ENCODE measurements around the gene METTL13.

METTL13 gene, protein sequence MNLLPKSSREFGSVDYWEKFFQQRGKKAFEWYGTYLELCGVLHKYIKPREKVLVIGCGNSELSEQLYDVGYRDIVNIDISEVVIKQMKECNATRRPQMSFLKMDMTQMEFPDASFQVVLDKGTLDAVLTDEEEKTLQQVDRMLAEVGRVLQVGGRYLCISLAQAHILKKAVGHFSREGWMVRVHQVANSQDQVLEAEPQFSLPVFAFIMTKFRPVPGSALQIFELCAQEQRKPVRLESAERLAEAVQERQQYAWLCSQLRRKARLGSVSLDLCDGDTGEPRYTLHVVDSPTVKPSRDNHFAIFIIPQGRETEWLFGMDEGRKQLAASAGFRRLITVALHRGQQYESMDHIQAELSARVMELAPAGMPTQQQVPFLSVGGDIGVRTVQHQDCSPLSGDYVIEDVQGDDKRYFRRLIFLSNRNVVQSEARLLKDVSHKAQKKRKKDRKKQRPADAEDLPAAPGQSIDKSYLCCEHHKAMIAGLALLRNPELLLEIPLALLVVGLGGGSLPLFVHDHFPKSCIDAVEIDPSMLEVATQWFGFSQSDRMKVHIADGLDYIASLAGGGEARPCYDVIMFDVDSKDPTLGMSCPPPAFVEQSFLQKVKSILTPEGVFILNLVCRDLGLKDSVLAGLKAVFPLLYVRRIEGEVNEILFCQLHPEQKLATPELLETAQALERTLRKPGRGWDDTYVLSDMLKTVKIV

DNA sequence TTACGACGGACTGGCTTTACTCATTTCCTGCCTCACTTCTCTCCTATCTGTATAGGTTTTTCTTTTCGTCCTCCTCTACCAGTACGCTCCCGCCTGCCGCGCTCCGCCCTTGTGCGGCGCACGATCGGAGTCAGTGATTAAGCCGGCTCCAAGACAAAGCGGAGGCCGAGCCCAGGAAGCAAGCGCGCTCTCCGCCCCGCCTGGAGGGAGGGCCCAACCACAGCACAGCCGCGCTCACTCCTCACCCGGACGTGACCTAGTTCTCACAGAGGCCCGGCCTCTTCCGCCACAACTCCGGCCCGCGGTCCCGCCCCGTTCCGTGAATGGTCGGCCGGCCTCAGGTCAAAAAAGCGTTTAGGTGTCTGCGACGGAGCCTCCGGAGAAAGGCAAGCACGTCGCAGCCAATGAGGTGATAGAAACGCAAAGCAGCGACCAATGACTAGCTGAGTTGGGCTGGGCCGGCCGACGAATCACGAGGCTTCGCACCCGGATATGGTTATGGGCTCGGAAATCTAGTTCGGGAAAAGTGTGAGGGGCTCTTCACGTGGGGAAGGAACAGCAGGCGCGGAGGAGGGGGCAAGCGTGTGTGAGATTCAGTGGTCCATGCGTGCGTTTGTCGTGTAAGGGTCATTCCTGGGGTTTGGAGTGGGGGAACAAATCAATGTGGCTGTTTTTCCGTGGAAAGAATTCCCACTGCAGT is at the start of gene METTL13:
Gene METTL13 (plus strand): TSS at position 485 of the 700 bp plus-strand sequence. CDS start 308 bp downstream, outside the sequence.
- DNase-seq (ENCODE audit: low read depth in 2 of 2): peak; percentile 95 to 96

DNA sequence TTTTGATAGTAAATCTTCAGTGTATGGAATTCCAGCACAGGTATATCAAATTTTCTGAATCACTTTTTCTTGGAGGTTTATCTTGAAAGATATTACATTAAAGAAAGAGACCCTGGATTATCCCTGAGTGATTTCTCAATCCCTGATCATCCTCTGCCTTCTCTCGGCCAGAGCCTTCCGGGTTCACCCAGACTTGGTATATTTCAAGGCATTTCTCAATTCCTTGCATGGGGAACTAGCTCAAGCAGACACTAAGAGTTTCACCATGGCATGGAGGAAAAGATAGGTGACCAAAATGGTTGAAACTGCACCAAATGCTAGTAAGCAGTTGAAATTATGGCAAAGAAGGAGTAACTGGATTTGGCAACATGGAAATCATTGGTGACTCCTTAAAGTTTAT is 45.3 kb upstream of the METTL13 start:
- DNase-seq (ENCODE audit: low read depth in 2 of 2): no peak

DNA sequence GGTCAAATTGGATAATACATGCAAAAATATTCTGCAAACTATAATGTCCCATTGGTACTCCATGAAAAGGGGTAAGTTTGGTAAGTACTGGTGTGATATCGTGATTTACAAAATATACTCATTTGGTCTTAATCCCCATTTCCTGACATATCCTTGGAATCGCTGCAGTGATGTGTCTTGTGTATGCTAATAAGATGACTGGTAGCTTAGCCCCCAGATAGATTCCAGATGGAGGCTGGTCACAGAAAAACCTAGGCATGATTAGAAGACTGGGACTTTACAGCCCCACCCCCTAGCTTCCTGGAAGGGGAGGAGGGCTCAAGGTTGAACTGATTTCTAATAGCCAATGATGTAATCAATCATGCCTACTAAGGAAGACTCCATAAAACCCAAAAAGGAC is 42.5 kb upstream of the METTL13 start:
- no peak for DNase-seq (ENCODE audit: low read depth in 2 of 2)

DNA sequence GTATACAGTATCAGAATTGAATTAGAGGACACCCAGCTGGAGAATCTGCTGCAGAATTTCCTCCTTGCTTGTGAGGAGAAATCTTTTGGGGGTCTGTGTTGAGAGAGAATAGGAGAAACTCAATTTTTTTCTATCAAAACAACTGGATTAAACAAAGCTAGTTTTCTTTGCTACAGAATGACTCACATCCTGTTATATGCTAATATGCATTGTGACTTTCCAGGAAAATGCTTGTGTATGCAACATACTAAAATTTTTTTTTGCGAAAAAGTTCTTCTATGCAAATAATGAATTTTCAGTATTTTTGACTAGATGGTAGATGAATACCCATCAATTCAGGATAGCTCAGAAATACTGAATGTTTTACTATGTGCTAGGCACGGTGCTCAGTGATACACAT is 41.8 kb upstream of the METTL13 start:
- no peak for DNase-seq (ENCODE audit: low read depth in 2 of 2)

- DNase-seq (ENCODE audit: low read depth in 2 of 2): no peak
Observed at GRCh38 chr1:171740356-171740863, 41.0 kb upstream of the METTL13 start.

DNA sequence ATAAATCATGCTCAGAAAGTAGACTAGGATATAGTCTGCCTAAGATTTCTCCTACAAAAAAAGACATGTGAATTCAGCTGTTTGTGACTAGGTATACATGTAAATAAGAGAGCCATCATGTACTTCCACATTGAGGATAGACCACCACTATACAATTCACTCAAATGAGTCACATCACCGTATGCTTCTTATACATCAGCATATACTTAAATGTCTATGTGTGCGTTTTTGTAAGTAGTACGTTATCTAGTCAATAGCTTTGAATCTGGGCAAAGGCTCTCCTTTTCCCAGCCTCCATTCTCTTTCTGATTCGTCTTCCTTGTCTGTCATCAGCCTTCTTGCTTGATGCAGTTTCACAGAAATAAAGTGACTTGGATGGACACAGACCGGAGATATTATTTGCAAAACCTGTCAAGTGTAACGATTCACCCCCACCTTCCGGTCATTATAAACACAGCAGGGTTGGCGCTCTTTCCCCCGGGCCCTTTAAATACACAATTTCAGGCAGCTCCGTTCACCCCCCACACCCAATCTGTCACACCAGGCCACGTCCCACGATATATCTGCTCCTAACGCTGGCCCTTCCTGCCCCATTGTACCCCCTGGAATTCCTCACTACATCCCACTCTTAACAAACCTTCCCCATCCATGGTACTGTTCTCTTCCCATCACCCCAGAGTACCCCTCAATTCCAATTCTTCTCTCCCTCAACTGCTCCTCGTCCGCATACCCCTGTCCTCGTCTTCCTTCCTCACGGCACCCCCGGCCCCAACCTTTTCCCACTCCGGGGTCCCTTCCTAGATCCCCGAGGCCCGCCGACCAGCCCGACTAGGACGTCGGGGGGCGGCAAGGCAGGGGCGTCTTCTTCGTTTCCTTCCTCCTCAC is 40.2 kb upstream of the METTL13 start:
- no peak for DNase-seq (ENCODE audit: low read depth in 2 of 2)

DNA sequence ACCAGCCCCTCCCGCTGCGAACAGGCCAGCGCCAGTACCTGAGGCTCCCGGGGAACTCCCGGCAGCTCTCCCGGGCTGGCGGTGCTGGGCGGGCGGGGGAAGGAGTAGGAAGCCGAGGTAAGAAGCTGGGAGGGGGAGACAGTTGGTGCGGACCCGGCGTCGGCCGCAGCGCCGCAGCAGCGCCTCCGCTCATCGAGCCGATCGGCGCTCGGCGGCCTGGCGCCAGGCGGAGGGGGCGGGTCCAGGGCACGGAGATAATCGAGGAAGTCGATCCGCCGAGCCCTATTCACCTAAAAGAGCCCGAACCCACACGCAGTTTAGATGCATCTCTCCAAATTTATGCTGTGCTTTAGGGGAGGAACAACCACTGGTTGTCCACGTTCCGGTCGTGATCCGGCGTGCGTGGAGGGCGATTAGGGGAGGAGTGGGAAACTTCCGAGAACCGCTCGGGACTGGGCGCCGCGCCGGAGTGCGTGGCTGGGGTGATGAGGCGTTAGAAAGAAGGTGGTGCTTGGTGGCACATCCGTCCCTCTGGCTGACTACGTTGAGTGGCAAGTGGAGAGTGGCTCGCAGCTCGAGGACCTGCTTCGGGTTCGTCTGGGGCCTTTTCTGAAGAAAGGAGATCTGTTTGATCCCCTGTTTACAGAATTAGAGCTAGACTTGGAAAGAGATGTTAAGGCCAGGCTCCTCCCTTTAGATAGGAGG is 39.4 kb upstream of the METTL13 start, which contains the start of gene VAMP4:
Gene VAMP4 (minus strand): TSS at position 194 of the 705 bp plus-strand sequence. CDS start 3,651 bp downstream, outside the sequence.
- DNase-seq (ENCODE audit: low read depth in 2 of 2): peak; percentile 66 to 83

GRCh38 chr1:171742577-171742922 is 38.9 kb upstream of the METTL13 start:
- no peak for DNase-seq (ENCODE audit: low read depth in 2 of 2)

- DNase-seq (ENCODE audit: low read depth in 2 of 2): no peak
Observed at GRCh38 chr1:171743081-171743870, 38.2 kb upstream of the METTL13 start.

GRCh38 chr1:171744986-171745385 is 36.5 kb upstream of the METTL13 start:
- DNase-seq (ENCODE audit: low read depth in 2 of 2): no peak

- DNase-seq (ENCODE audit: low read depth in 2 of 2): no peak
Observed at GRCh38 chr1:171748651-171749050, 32.8 kb upstream of the METTL13 start.

DNA sequence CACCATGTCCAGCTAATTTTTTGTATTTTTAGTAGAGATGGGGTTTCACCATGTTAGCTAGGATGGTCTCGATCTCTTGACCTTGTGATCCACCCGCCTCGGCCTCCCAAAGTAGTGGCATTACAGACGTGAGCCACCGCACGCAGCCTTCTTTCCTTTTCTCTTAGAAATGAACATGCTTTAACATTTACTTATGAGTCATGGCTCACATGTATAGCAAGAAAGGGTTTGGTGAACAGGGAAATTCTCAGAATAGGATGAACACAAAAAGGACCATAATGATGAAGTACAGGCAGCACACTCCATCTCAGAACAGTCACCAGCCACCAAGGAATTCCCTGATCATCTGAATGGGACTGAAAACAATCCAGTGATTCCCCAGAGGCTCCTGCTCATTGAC is 30.2 kb upstream of the METTL13 start:
- no peak for DNase-seq (ENCODE audit: low read depth in 2 of 2)

GRCh38 chr1:171753182-171753581 is 28.3 kb upstream of the METTL13 start:
- DNase-seq (ENCODE audit: low read depth in 2 of 2): no peak

DNA sequence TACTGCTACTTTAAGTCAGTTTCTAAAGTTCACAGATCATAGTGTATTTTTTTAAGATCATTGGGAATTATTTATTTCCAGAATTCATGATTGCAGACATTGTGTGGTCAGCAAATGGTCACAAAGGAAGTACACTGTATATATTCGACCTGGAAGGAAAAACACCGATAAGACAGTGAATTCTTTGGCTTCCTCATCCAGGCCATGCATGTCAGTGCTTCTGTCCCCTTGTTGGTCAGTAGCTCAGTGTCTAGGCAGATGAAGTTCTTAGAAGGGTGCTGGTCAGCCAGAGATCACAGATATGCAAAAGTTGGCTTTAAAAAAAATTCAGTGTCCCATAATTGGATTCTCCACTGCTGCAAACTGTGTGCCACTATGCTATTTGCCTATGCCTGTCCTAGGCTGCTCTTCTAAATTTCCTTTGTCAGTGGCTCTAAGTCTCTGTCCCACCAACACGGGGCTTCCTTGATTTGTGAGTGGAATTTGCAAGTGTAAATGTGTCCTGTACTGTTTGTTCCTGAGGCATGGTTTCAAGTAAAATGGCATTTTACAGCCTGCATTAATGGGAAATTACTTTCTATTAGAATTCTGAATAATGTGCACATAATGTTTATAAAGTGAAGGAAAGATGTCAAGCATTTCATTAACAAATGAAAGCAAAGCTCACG is 27.6 kb upstream of the METTL13 start:
- DNase-seq (ENCODE audit: low read depth in 2 of 2): no peak

GRCh38 chr1:171754353-171754705 is 27.1 kb upstream of the METTL13 start:
- DNase-seq (ENCODE audit: low read depth in 2 of 2): no peak

DNA sequence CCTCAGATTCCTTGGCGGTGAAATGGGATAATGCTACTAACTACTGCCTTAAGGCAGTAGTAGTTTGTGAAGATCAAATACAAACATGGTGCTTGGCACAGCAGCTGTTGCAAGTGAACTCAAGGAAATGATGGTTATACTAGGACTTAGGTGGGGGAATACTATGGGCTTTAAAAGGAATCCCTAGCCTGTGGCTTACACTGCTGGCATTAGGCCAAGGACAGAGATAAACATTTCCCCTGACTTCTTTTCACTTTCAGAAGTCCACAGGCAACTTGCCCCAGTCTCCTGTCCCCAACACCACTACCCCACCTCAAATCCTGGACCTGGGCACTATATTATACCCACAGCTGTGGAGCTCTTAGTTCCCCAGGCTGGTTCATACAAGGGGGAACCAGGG is 26.5 kb upstream of the METTL13 start:
- DNase-seq (ENCODE audit: low read depth in 2 of 2): no peak

- no peak for DNase-seq (ENCODE audit: low read depth in 2 of 2)
Observed at GRCh38 chr1:171756856-171757255, 24.6 kb upstream of the METTL13 start.

- DNase-seq (ENCODE audit: low read depth in 2 of 2): no peak
Observed at GRCh38 chr1:171758011-171758410, 23.4 kb upstream of the METTL13 start.

DNA sequence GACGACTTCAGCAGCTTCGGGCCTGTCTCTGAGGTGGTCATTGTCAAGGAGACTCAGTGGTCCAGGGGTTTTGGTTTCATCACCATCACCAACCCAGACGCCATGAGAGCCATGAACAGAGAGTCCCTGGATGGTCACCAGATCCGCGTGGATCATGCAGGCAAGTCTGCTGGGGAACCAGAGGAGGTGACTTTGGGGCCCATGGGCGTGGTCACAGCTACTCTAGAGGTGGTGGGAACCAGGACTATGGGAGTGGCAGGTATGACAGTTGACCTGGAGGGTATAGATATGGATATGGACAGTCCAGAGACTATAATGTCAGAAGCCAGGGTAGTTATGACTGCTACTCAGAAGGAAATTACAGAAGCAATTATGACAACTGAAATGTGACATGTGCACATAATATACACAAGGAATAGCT is 19.3 kb upstream of the METTL13 start:
- no peak for DNase-seq (ENCODE audit: low read depth in 2 of 2)
